OCI-LY7 (cell line): ENCODE data around the gene C12orf50. TPM values are rescaled to one million over a fixed set of nuclear protein-coding genes. Genes with fewer than 3 reads are reported as not detected.
A peak's percentile ranks its signal among the peaks of the same experiment; 100 is the strongest.

Experiments
- BruUV-seq: library from RNA; stranded (reverse); fragments of 400-500 nt; replicated peaks from 2 replicates; lab custom pipeline; 2021; lab: Mats Ljungman, UMichigan
- CTCF ChIA-PET: fragments of 300-600 bp; sonication (Branson Sonifier 250); formaldehyde crosslinking; loops from one replicate; lab custom pipeline; 2022; ENCODE audit warnings: antibody characterized with exemption; ENCODE audit not compliant: unreplicated experiment; lab: Charles Lee
- POLR2A ChIA-PET: fragments of 300-600 bp; sonication (Branson Sonifier 250); formaldehyde crosslinking; loops from one replicate; lab custom pipeline; 2022; ENCODE audit warnings: antibody characterized with exemption; lab: Charles Lee
- DNase-seq: peaks from one replicate; pipeline ENCODE4 v3.0.0-alpha.2; 2015; ENCODE audit warnings: low spot score
- H2AFZ ChIP-seq: fragments of 200-600 bp; sonication (generic), shearing (Covaris generic); 2 replicates; pipeline ENCODE4 v1.6.1; 2014; ENCODE audit warnings: mild to moderate bottlenecking, antibody characterized with exemption, low read length, moderate library complexity
- H3K27ac ChIP-seq: fragments of 200-600 bp; sonication (generic); 2 replicates; pipeline ENCODE4 v1.5.1; 2014; ENCODE audit warnings: mixed run types, low read depth, mild to moderate bottlenecking, moderate library complexity, low read length, inconsistent platforms; ENCODE audit not compliant: poor library complexity, severe bottlenecking
- H3K36me3 ChIP-seq: fragments of 200-600 bp; sonication (generic); 2 replicates; pipeline ENCODE4 v1.6.1; 2014; ENCODE audit warnings: mild to moderate bottlenecking, antibody characterized with exemption, low read length, moderate library complexity, mixed read lengths; ENCODE audit not compliant: insufficient read depth
- H3K4me1 ChIP-seq: fragments of 200-600 bp; sonication (generic); 2 replicates; pipeline ENCODE4 v1.5.1; 2014; ENCODE audit warnings: mild to moderate bottlenecking, low read length; ENCODE audit not compliant: insufficient read depth, poor library complexity, severe bottlenecking
- H3K4me2 ChIP-seq: fragments of 200-600 bp; sonication (generic); 2 replicates; pipeline ENCODE4 v1.6.1; 2014; ENCODE audit warnings: mild to moderate bottlenecking, low read length
- H3K4me3 ChIP-seq: fragments of 200-600 bp; sonication (generic); 2 replicates; pipeline ENCODE4 v1.5.1; 2014; ENCODE audit warnings: mild to moderate bottlenecking, low read depth, low read length; ENCODE audit not compliant: poor library complexity, severe bottlenecking
- H3K79me2 ChIP-seq: fragments of 200-600 bp; sonication (generic); 2 replicates; pipeline ENCODE4 v1.6.1; 2016; ENCODE audit warnings: low read depth, mild to moderate bottlenecking, low read length, moderate library complexity, mixed read lengths; ENCODE audit not compliant: insufficient read depth
- H3K9me2 ChIP-seq: fragments of 200-600 bp; sonication (generic); 2 replicates; pipeline ENCODE4 v1.6.1; 2016; ENCODE audit warnings: mild to moderate bottlenecking, low read length, mixed read lengths; ENCODE audit not compliant: insufficient read depth
- H3K9me3 ChIP-seq: fragments of 200-600 bp; sonication (generic); 2 replicates; pipeline ENCODE4 v1.6.1; 2014; ENCODE audit warnings: mild to moderate bottlenecking, mixed run types, low read length, mixed read lengths
- H4K20me1 ChIP-seq: fragments of 200-600 bp; sonication (generic); 2 replicates; pipeline ENCODE4 v1.6.1; 2014; ENCODE audit warnings: mild to moderate bottlenecking, antibody characterized with exemption, low read length, moderate library complexity, mixed read lengths; ENCODE audit not compliant: insufficient read depth
- EZH2phosphoT487 ChIP-seq: fragments of 200-600 bp; sonication (generic); IDR thresholded peaks from 2 replicates; pipeline ENCODE4 v1.6.1; 2018; ENCODE audit warnings: low read depth, borderline replicate concordance, mild to moderate bottlenecking, mixed run types, antibody characterized with exemption, low read length, moderate library complexity, mixed read lengths
- intact Hi-C: fragments of 100-400 bp; cut with micrococcal nuclease; formaldehyde crosslinking; loops from one replicate; pipeline ENCODE4 v1.10.0; 2022; ENCODE audit not compliant: unreplicated experiment
- total RNA-seq, 2 experiments: library from RNA; depleted of rRNA in 1 of 2; stranded (reverse); fragments of >200 nt in 1 of 2; shearing (Covaris generic) in 1 of 2; gene quantifications; 2 replicates each; pipeline ENCODE4 v1.2.3, GENCODE V29; 2014 to 2022
- TF ChIP-seq, protein P1 (sequence below): fragments of 200-600 bp; sonication (generic); conservative IDR thresholded peaks from 2 replicates; pipeline ENCODE4 v1.5.1; 2014; ENCODE audit warnings: mild to moderate bottlenecking, antibody characterized with exemption, low read length, moderate library complexity, mixed read lengths

C12orf50 gene
- total RNA-seq, 2 experiments from 2014 or later: 0.08 TPM; not detected in 1

DNA sequence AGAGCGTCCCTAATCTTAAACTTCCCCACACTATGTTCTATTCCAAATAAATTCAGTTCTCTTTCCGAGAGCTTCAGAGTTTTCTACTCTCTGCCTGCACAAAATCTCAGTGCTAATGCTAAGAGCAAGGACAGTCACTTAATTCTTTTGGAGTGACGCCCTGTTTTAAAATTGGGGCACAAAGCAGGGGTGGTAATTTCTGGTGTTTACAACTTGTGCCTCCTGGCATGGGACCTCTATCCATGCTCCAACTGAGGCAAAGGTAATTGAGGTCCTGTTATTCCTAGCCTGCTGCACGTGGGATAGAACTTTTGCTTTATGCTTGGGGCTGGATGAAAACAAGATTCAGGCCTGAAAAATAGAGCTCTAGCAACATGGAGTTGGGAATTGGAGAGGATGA is 22.9 kb downstream of the C12orf50 start:
- peaks cover 6% of the 10 kb centered on the region for H3K9me3 ChIP-seq
- H3K9me2 ChIP-seq: no peaks in the 10 kb centered on the region
- H4K20me1 ChIP-seq: no peaks in the 10 kb centered on the region
- DNase-seq: no peak
- no peaks in the 10 kb centered on the region for H3K36me3 ChIP-seq
- POLR2A ChIA-PET: no interaction called here
- no peaks in the 10 kb centered on the region for H3K4me1 ChIP-seq
- no peak for TF ChIP-seq EZH2phosphoT487
- TF ChIP-seq, protein P1, sequence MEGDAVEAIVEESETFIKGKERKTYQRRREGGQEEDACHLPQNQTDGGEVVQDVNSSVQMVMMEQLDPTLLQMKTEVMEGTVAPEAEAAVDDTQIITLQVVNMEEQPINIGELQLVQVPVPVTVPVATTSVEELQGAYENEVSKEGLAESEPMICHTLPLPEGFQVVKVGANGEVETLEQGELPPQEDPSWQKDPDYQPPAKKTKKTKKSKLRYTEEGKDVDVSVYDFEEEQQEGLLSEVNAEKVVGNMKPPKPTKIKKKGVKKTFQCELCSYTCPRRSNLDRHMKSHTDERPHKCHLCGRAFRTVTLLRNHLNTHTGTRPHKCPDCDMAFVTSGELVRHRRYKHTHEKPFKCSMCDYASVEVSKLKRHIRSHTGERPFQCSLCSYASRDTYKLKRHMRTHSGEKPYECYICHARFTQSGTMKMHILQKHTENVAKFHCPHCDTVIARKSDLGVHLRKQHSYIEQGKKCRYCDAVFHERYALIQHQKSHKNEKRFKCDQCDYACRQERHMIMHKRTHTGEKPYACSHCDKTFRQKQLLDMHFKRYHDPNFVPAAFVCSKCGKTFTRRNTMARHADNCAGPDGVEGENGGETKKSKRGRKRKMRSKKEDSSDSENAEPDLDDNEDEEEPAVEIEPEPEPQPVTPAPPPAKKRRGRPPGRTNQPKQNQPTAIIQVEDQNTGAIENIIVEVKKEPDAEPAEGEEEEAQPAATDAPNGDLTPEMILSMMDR: no peak
- H3K79me2 ChIP-seq: no peaks in the 10 kb centered on the region
- no peak overlapping the region for H2AFZ ChIP-seq
- H3K4me3 ChIP-seq: no peak overlapping the region
- no TSS peak for BruUV-seq
- CTCF ChIA-PET: no interaction called here
- intact Hi-C loops: no loop called here
- H3K4me2 ChIP-seq: no peak overlapping the region
- H3K27ac ChIP-seq: no peak overlapping the region

DNA sequence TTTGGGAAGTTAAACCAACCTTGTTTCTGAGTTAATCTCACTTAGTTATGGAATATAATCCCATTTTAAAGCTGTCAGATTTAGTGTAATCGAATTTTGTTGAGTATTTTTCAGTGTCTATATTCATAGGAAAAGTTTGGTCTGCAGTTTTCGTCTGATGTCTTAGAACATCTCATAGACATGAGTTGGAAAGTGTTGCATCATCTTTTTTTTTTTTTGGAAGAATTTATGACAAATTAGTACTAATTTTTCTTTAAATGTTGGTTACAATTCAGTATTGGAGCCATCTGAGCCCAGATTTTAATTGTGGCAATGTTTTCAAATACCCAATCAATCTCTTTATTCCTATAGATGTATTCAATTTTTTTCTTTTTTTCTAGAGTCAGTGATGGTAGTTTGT is 27.9 kb downstream of the C12orf50 start:
- ChIA-PET POLR2A (no interaction called here), CTCF (no interaction called here)
- H3K4me3 ChIP-seq: no peak overlapping the region
- no peak overlapping the region for H3K4me2 ChIP-seq
- no peak overlapping the region for H3K27ac ChIP-seq
- TF ChIP-seq, protein P1: no peak
- TF ChIP-seq EZH2phosphoT487: no peak
- H3K79me2 ChIP-seq: no peaks in the 10 kb centered on the region
- H4K20me1 ChIP-seq: no peaks in the 10 kb centered on the region
- no peaks in the 10 kb centered on the region for H3K9me2 ChIP-seq
- intact Hi-C loops: no loop called here
- no peak for DNase-seq
- no TSS peak for BruUV-seq
- no peak overlapping the region for H2AFZ ChIP-seq
- no peaks in the 10 kb centered on the region for H3K4me1 ChIP-seq
- H3K9me3 ChIP-seq: peaks cover 6% of the 10 kb centered on the region
- no peaks in the 10 kb centered on the region for H3K36me3 ChIP-seq

DNA sequence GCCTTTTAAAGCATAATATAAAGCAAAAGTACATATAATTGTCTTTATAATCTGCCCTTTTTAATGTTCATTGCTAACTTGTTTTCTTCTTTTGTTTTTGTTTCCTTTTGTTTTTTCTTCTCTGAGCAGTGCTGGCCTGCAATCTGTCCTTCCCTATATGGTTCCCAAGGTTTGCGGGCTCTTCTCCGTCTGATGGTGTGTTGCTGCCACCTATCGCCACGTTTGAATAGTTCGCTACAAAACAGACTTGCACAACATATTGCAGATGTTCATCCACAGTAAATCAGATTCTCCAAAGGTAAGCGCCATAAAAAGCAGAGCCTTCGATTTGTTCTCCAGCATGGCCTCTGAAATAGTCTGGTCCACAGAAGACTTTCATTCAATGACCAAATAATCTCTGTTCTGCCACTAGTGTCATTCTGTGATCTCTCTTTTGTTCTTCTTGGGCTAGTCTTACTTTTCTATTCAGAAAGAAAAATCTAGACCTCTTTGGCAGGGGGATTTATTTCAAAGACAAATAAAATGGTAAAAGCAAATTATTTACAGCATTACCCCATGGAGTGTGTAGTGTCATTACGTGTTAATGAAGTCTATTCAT is 33.5 kb downstream of the C12orf50 start:
- no peaks in the 10 kb centered on the region for H3K36me3 ChIP-seq
- no peak overlapping the region for H3K4me2 ChIP-seq
- no peaks in the 10 kb centered on the region for H3K79me2 ChIP-seq
- no peaks in the 10 kb centered on the region for H4K20me1 ChIP-seq
- ChIA-PET CTCF (no interaction called here), POLR2A (no interaction called here)
- H2AFZ ChIP-seq: no peak overlapping the region; the same call in 1 of the 2 replicates
- no peak overlapping the region for H3K4me3 ChIP-seq
- H3K27ac ChIP-seq: no peak overlapping the region
- H3K9me3 ChIP-seq: no peaks in the 10 kb centered on the region
- DNase-seq: peak; percentile 50
- no TSS peak for BruUV-seq
- no peak for TF ChIP-seq EZH2phosphoT487
- TF ChIP-seq, protein P1: peak; percentile 86
- intact Hi-C loops: loop anchor here (2.0 to 10.0 kb wide), 2 partner anchors 55 to 721 kb away; no protein-coding TSS in a partner anchor
- H3K9me2 ChIP-seq: no peaks in the 10 kb centered on the region
- H3K4me1 ChIP-seq: no peaks in the 10 kb centered on the region
